ENCODE measurements around the gene SLC25A39. TPM values are rescaled to one million over a fixed set of nuclear protein-coding genes. Genes with fewer than 3 reads are reported as not detected.

Gene SLC25A39
- total and polyA plus RNA-seq, 2 of the 13 experiments (the other 11 are each of a cell fraction or from before 2014, with no cell fraction given), result 144 to 151 TPM

DNA sequence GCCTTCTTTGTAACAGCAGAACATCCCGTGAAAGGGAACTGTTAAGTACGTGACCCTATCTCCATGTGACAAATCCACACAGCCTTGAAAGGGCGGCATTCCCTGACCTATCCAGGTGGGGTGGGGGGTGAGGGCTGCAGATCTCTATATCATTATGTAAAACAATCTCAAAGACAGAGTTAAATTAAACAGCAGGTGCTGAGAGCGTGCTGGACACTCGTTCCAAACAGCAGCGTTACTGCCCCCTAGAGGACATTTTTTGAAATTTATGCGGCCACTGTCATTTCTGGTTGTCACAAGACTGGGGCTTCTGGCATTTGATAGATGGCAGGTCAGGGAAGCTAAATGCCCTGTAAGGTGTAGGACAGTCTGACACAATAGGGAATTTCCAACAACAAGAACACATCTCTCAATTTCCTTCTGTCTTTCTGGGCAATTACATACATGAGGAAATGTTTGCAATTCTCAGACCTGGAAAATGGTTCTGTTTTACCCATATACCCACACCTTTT lies 6.7 kb upstream of the SLC25A39 start:
- CTCF ChIA-PET (ENCODE audit: low intra/inter-chr PET ratio, low total read pairs), result interaction anchor here (0.7 to 2.7 kb wide), 3 partner anchors 15 to 210 kb away, joined by 4 to 6 read pairs (median 5); partner anchors contain the start of gene GRN
- TF ChIP-seq SALL2 (CRISPR knock-in tag; IDR thresholded peaks at IDR 0.05) (no peak), MEF2D (CRISPR knock-in tag; IDR thresholded peaks at IDR 0.05) (0 out of 2 replicates have a peak, but pooled peaks have one; percentile 29), CENPX (CRISPR knock-in tag; IDR thresholded peaks at IDR 0.05) (no peak), ZNF20 (CRISPR knock-in tag; IDR thresholded peaks at IDR 0.05) (no peak), POLR2A (IDR thresholded peaks at IDR 0.05; ENCODE audit: insufficient read depth in 1 of 2, low read depth in 2 of 2, low read length in 2 of 2) (no peak), PAX8 (CRISPR knock-in tag; IDR thresholded peaks at IDR 0.05; ENCODE audit: borderline replicate concordance) (no peak), ARID2 (CRISPR knock-in tag; IDR thresholded peaks at IDR 0.05; ENCODE audit: borderline replicate concordance) (no peak), ZNF264 (CRISPR knock-in tag; IDR thresholded peaks at IDR 0.05) (no peak), PITX1 (CRISPR knock-in tag; IDR thresholded peaks at IDR 0.05) (no peak), YY1 (IDR thresholded peaks at IDR 0.05; ENCODE audit: insufficient read depth, insufficient replicate concordance, low read depth, low read length) (no peak), ZNF747 (CRISPR knock-in tag; IDR thresholded peaks at IDR 0.05; ENCODE audit: borderline replicate concordance) (no peak)
- TF ChIP-seq, protein P1, sequence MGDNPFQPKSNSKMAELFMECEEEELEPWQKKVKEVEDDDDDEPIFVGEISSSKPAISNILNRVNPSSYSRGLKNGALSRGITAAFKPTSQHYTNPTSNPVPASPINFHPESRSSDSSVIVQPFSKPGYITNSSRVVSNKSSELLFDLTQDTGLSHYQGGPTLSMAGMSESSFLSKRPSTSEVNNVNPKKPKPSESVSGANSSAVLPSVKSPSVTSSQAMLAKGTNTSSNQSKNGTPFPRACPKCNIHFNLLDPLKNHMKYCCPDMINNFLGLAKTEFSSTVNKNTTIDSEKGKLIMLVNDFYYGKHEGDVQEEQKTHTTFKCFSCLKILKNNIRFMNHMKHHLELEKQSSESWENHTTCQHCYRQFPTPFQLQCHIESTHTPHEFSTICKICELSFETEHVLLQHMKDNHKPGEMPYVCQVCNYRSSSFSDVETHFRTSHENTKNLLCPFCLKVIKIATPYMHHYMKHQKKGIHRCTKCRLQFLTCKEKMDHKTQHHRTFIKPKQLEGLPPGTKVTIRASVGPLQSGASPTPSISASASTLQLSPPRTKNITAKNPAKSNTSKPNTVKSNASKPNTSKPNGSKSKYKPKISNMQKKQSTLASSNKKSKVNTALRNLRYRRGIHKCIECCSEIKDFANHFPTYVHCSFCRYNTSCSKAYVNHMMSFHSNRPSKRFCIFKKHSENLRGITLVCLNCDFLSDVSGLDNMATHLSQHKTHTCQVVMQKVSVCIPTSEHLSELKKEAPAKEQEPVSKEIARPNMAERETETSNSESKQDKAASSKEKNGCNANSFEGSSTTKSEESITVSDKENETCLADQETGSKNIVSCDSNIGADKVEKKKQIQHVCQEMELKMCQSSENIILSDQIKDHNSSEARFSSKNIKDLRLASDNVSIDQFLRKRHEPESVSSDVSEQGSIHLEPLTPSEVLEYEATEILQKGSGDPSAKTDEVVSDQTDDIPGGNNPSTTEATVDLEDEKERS (CRISPR knock-in tag; IDR thresholded peaks at IDR 0.05), result peak; percentile 42; the same call in 1 of the 2 replicates
- TF ChIP-seq, protein P2, sequence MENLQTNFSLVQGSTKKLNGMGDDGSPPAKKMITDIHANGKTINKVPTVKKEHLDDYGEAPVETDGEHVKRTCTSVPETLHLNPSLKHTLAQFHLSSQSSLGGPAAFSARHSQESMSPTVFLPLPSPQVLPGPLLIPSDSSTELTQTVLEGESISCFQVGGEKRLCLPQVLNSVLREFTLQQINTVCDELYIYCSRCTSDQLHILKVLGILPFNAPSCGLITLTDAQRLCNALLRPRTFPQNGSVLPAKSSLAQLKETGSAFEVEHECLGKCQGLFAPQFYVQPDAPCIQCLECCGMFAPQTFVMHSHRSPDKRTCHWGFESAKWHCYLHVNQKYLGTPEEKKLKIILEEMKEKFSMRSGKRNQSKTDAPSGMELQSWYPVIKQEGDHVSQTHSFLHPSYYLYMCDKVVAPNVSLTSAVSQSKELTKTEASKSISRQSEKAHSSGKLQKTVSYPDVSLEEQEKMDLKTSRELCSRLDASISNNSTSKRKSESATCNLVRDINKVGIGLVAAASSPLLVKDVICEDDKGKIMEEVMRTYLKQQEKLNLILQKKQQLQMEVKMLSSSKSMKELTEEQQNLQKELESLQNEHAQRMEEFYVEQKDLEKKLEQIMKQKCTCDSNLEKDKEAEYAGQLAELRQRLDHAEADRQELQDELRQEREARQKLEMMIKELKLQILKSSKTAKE (CRISPR knock-in tag; IDR thresholded peaks at IDR 0.05; ENCODE audit: borderline replicate concordance), result no peak
- TF ChIP-seq, protein P3, sequence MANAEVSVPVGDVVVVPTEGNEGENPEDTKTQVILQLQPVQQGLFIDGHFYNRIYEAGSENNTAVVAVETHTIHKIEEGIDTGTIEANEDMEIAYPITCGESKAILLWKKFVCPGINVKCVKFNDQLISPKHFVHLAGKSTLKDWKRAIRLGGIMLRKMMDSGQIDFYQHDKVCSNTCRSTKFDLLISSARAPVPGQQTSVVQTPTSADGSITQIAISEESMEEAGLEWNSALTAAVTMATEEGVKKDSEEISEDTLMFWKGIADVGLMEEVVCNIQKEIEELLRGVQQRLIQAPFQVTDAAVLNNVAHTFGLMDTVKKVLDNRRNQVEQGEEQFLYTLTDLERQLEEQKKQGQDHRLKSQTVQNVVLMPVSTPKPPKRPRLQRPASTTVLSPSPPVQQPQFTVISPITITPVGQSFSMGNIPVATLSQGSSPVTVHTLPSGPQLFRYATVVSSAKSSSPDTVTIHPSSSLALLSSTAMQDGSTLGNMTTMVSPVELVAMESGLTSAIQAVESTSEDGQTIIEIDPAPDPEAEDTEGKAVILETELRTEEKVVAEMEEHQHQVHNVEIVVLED (CRISPR knock-in tag; IDR thresholded peaks at IDR 0.05; ENCODE audit: borderline replicate concordance), result 0 out of 2 replicates have a peak, but pooled peaks have one; percentile 6
- TF ChIP-seq, protein P4, sequence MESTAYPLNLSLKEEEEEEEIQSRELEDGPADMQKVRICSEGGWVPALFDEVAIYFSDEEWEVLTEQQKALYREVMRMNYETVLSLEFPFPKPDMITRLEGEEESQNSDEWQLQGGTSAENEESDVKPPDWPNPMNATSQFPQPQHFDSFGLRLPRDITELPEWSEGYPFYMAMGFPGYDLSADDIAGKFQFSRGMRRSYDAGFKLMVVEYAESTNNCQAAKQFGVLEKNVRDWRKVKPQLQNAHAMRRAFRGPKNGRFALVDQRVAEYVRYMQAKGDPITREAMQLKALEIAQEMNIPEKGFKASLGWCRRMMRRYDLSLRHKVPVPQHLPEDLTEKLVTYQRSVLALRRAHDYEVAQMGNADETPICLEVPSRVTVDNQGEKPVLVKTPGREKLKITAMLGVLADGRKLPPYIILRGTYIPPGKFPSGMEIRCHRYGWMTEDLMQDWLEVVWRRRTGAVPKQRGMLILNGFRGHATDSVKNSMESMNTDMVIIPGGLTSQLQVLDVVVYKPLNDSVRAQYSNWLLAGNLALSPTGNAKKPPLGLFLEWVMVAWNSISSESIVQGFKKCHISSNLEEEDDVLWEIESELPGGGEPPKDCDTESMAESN (CRISPR knock-in tag; conservative IDR thresholded peaks at IDR 0.05), result no peak

More for the DNA sequence above, 6.7 kb upstream of the SLC25A39 start:
- Histone ChIP-seq H2AFZ (ENCODE audit: low read length) (peak overlapping the region; percentile 3), H3K4me2 (ENCODE audit: low read depth, low read length) (peak overlapping the region; percentile 64), H3K36me3 (replicated peaks in 1 of 2; ENCODE audit: control insufficient read depth in 1 of 2, insufficient read depth in 2 of 2, low read length in 2 of 2) (no peaks in the 10 kb centered on the region), H3K9ac (ENCODE audit: insufficient read depth, low read depth, low read length) (no peak overlapping the region), H4K20me1 (ENCODE audit: insufficient read depth, low read length) (no peaks in the 10 kb centered on the region), H3K9me3 (ENCODE audit: low read length) (no peaks in the 10 kb centered on the region), H3K4me1 (ENCODE audit: insufficient read depth, low read length) (peaks cover 50% of the 10 kb centered on the region), H3K4me3 (replicated peaks in 1 of 3; ENCODE audit: insufficient read depth in 1 of 3, low read depth in 2 of 3, low read length in 3 of 3) (no peak overlapping the region), H3K27ac (ENCODE audit: extremely low read length, insufficient read depth, low read length) (no peak overlapping the region), H3K79me2 (ENCODE audit: insufficient read depth, low read length) (no peaks in the 10 kb centered on the region), H3K27me3 (ENCODE audit: control insufficient read depth in 1 of 2, insufficient read depth in 2 of 2, low read length in 2 of 2) (peaks cover 2 to 29% of the 10 kb centered on the region in 2 experiments; a peak in 4 of 5 replicates)
- in situ Hi-C loops (cut with HindIII; ENCODE audit: extremely low pct_ligation_motif_present, low pct_unique_long_range_greater_than_20kb) (no loop called here), intact Hi-C loops (cut with micrococcal nuclease; ENCODE audit: unreplicated experiment) (no loop called here)
- DNase-seq (ENCODE audit: low spot score) (peak; percentile 84), ATAC-seq (peak; percentile 25; the same call in 2 of the 3 replicates), FAIRE-seq (peak; percentile 86)
- WGBS (ENCODE audit: low lambda C conversion rate), result 2% methylated on average over 7 of the region's 7 CpGs
- BruUV-seq (replicated peaks), result no TSS peak
- POLR2A ChIA-PET, result interaction anchor here (2.0 kb wide), 1 partner anchor 14 kb away, joined by 9 read pairs; the partner anchor contains the start of gene GRN
